Colonic mucosa (tissue), 4 donors: Measurements from ENCODE around the gene WWOX. TPM values are rescaled to one million over a fixed set of nuclear protein-coding genes. Genes with fewer than 3 reads are reported as not detected.
"Not testable (repeated sequence)": the region's sequence is repeated elsewhere in the genome, so short reads cannot be mapped to it uniquely, and the experiment has no call there.

Experiments used
- DNase-seq: peaks from one replicate; pipeline ENCODE4 v3.0.0-alpha.2; 2020
- H3K27ac ChIP-seq: fragments of 200-600 bp; one replicate; pipeline ENCODE4 v1.8.0; 2021
- H3K27me3 ChIP-seq: fragments of 200-600 bp; one replicate; pipeline ENCODE4 v1.8.0; 2021
- H3K36me3 ChIP-seq: fragments of 200-600 bp; one replicate; pipeline ENCODE4 v1.8.0; 2021
- H3K4me1 ChIP-seq: fragments of 200-600 bp; one replicate; pipeline ENCODE4 v1.8.0; 2021; ENCODE audit warnings: mild to moderate bottlenecking
- H3K4me3 ChIP-seq: fragments of 200-600 bp; one replicate; pipeline ENCODE4 v1.8.0; 2021
- H3K9ac ChIP-seq, 2 donors: one replicate each; pipeline ENCODE4 v1.7.0; 2013; ENCODE audit warnings: control low read depth in 2 of 2, low read depth in 2 of 2, low read length in 2 of 2
- H3K9me3 ChIP-seq: fragments of 200-600 bp; one replicate; pipeline ENCODE4 v1.8.0; 2021
- CTCF ChIP-seq: fragments of 200-600 bp; IDR thresholded peaks from one replicate; pipeline ENCODE4 v1.8.0; 2022; ENCODE audit warnings: antibody characterized with exemption, mild to moderate bottlenecking
- intact Hi-C: fragments of 100-400 bp; cut with DNase I; formaldehyde crosslinking; loops from one replicate; pipeline ENCODE4 v1.14.1; 2022
- total RNA-seq, 2 donors: library from RNA; stranded (reverse); fragmentation: NEBNext Ultra II Directional in 1 of 2; extraction: Animal tissue kit (Norgen Biotek cat#: 25700) in 1 of 2; gene quantifications; one replicate each; pipeline ENCODE4 v1.2.1, GENCODE V29; 2021
- donor health status: healthy.
- donor health status: DM: no; HTN: no; CAD: no.
- donor health status: DM: no; HTN: no; CAD: no.

WWOX gene
- total RNA-seq, 2 donors from 2014 or later: 7.2 to 11.0 TPM

- Histone ChIP-seq H3K4me1 (no peaks in the 10 kb centered on the region), H3K9me3 (no peaks in the 10 kb centered on the region), H3K36me3 (no peaks in the 10 kb centered on the region), H3K4me3 (no peak overlapping the region), H3K27me3 (no peaks in the 10 kb centered on the region), H3K27ac (no peak overlapping the region), H3K9ac (no peak overlapping the region)
- no peak for TF ChIP-seq CTCF
- intact Hi-C loops: no loop called here
- no peak for DNase-seq
Observed at GRCh38 chr16:78596348-78596995, 497.0 kb downstream of the WWOX start.

- no peak overlapping the region for H3K9ac ChIP-seq
- H3K27me3 ChIP-seq: no peaks in the 10 kb centered on the region
- no peak for DNase-seq
- H3K4me3 ChIP-seq: no peak overlapping the region
- intact Hi-C loops: no loop called here
- no peaks in the 10 kb centered on the region for H3K36me3 ChIP-seq
- H3K4me1 ChIP-seq: no peaks in the 10 kb centered on the region
- H3K27ac ChIP-seq: no peak overlapping the region
- no peaks in the 10 kb centered on the region for H3K9me3 ChIP-seq
- no peak for TF ChIP-seq CTCF
Observed at GRCh38 chr16:78596996-78597422, 497.6 kb downstream of the WWOX start.

GRCh38 chr16:78597809-78598570 lies 498.5 kb downstream of the WWOX start:
- intact Hi-C loops: no loop called here
- H3K36me3 ChIP-seq: no peaks in the 10 kb centered on the region
- no peaks in the 10 kb centered on the region for H3K27me3 ChIP-seq
- H3K27ac ChIP-seq: no peak overlapping the region
- H3K9me3 ChIP-seq: no peaks in the 10 kb centered on the region
- no peak overlapping the region for H3K4me3 ChIP-seq
- no peaks in the 10 kb centered on the region for H3K4me1 ChIP-seq
- H3K9ac ChIP-seq: no peak overlapping the region
- TF ChIP-seq CTCF: no peak
- no peak for DNase-seq

DNA sequence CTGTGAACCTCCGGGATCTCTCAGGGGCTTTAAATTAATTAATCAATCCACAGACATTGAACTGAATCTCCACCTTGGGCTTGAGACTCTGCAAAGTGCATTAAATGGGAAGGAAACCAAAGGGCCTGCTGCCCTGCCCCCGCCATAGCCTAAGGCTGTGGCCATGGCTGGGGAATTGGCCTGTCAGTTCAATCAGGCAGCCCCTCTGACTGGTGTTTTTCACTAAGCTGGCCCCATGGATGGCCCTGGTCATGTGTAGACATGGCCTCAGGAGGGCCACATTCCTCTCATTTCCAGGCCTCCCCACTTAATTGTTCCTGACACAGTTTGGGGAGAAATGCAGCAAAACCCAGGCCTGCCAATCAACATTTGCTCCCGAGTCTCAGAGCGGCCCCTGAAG lies 499.8 kb downstream of the WWOX start:
- no peak overlapping the region for H3K4me3 ChIP-seq
- no peak for DNase-seq
- no peak for TF ChIP-seq CTCF

GRCh38 chr16:78604423-78605062 lies 505.1 kb downstream of the WWOX start:
- H3K36me3 ChIP-seq, DNase-seq, H3K4me1 ChIP-seq, H3K9ac ChIP-seq, intact Hi-C loops, H3K27ac ChIP-seq, H3K4me3 ChIP-seq, H3K9me3 ChIP-seq, H3K27me3 ChIP-seq: not testable (repeated sequence)

More for the DNA sequence above, 499.8 kb downstream of the WWOX start:
- intact Hi-C loops: no loop called here
- Histone ChIP-seq H3K9ac (no peak overlapping the region), H3K9me3 (no peaks in the 10 kb centered on the region), H3K27ac (no peak overlapping the region), H3K36me3 (no peaks in the 10 kb centered on the region), H3K4me1 (no peaks in the 10 kb centered on the region), H3K27me3 (no peaks in the 10 kb centered on the region)
